ENCODE measurements around the gene HSD17B12. TPM values are rescaled to one million over a fixed set of nuclear protein-coding genes. Genes with fewer than 3 reads are reported as not detected.

HSD17B12 gene
- total and polyA plus RNA-seq, 2 donors (not counting 3 experiments of a cell fraction or from before 2014, with no cell fraction given) = 41.5 to 96.5 TPM

GRCh38 chr11:43842021-43842420 is 161.5 kb downstream of the HSD17B12 start:
- no peak for TF ChIP-seq POLR2AphosphoS5 (IDR thresholded peaks at IDR 0.05; ENCODE audit: insufficient read depth, low read depth, low read length)
- TF ChIP-seq JUN (IDR thresholded peaks at IDR 0.05; ENCODE audit: borderline replicate concordance, insufficient read depth, insufficient read length, low read depth) = no peak
- no peak for TF ChIP-seq MYC (IDR thresholded peaks at IDR 0.05; ENCODE audit: low read depth, low read length)
- dilution Hi-C loops (cut with MboI; ENCODE audit: extremely low pct_ligation_motif_present, low sequenced_read_pairs) = no loop called here
- ChIA-PET POLR2A (no interaction called here), CTCF (interaction anchor here (1.0 to 3.6 kb wide), 4 partner anchors 9 to 16 kb away, joined by 3 to 27 read pairs (median 10); no protein-coding TSS in a partner anchor)
- H3K27ac ChIP-seq (ENCODE audit: insufficient read depth, low read depth, low read length) = no peak overlapping the region
- H3K4me3 ChIP-seq (replicated peaks in 1 of 3; ENCODE audit: insufficient read depth in 1 of 3, low read depth in 1 of 3, low read length in 3 of 3) = no peak overlapping the region
- H3K27me3 ChIP-seq (ENCODE audit: control insufficient read depth in 2 of 2, insufficient read depth in 2 of 2, low read length in 2 of 2) = no peaks in the 10 kb centered on the region
- no peak overlapping the region for H3K9ac ChIP-seq (replicated peaks; ENCODE audit: extremely low read depth, insufficient read depth, low read length)
- DNase-seq (ENCODE audit: low read depth, low spot score) = no peak
- BruUV-seq (replicated peaks) = no TSS peak
- H4K20me1 ChIP-seq (replicated peaks; ENCODE audit: control insufficient read depth, extremely low read depth, insufficient read depth, low read length) = no peaks in the 10 kb centered on the region
- no peaks in the 10 kb centered on the region for H3K79me2 ChIP-seq (ENCODE audit: control insufficient read depth, insufficient read depth, low read length)
- intact Hi-C loops (cut with micrococcal nuclease) = no loop called here
- H3K9me3 ChIP-seq (replicated peaks; ENCODE audit: control insufficient read depth, insufficient read depth, low read length) = no peaks in the 10 kb centered on the region
- H3K36me3 ChIP-seq (ENCODE audit: control insufficient read depth in 2 of 2, extremely low read depth in 1 of 2, insufficient read depth in 2 of 2, low read length in 2 of 2) = peaks cover 2 to 9% of the 10 kb centered on the region in 2 experiments
- no peaks in the 10 kb centered on the region for H3K4me1 ChIP-seq (ENCODE audit: control insufficient read depth, extremely low read depth, insufficient read depth, low read length)
- H2AFZ ChIP-seq (ENCODE audit: low read depth, low read length) = no peak overlapping the region
- no peak for FAIRE-seq
- H3K9me1 ChIP-seq (replicated peaks; ENCODE audit: control insufficient read depth, extremely low read depth, insufficient read depth, low read length) = no peaks in the 10 kb centered on the region
- no peak overlapping the region for H3K4me2 ChIP-seq (ENCODE audit: insufficient read depth, low read length)

DNA sequence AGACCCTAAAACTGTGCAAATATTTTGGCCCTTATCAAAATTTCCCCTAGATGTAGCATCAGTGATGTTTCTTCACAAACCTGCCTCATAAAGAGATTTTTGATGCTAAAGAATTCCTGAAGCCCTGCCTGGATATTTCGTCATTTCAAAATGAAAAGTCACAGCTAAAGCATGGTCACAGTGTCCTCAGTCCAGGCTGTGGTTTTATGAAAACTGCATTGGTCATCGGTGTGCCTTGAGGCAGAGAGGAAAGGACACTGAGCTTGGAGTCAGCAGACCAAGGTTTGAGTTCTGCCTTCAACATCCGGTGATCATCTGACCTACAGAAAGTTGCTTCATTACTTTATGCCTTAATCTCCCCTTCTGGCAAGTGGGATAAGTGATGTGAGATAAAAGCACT is 165.3 kb downstream of the HSD17B12 start:
- H3K9ac ChIP-seq (replicated peaks; ENCODE audit: extremely low read depth, insufficient read depth, low read length) = no peak overlapping the region
- no peaks in the 10 kb centered on the region for H3K4me1 ChIP-seq (ENCODE audit: control insufficient read depth, extremely low read depth, insufficient read depth, low read length)
- H3K4me3 ChIP-seq (replicated peaks in 1 of 3; ENCODE audit: insufficient read depth in 1 of 3, low read depth in 1 of 3, low read length in 3 of 3) = no peak overlapping the region
- no peaks in the 10 kb centered on the region for H3K27me3 ChIP-seq (ENCODE audit: control insufficient read depth in 2 of 2, insufficient read depth in 2 of 2, low read length in 2 of 2)
- ChIA-PET CTCF (no interaction called here), POLR2A (no interaction called here)
- TF ChIP-seq EZH2 (IDR thresholded peaks at IDR 0.05; ENCODE audit: borderline replicate concordance, low read depth, low read length, severe bottlenecking) (no peak), GATA2 (IDR thresholded peaks at IDR 0.05; ENCODE audit: insufficient read depth, insufficient read length, low read depth, low read length) (no peak), FOS (IDR thresholded peaks at IDR 0.05; ENCODE audit: borderline replicate concordance, insufficient read depth, low read length) (no peak), JUN (IDR thresholded peaks at IDR 0.05; ENCODE audit: borderline replicate concordance, insufficient read depth, insufficient read length, low read depth) (no peak)
- no peaks in the 10 kb centered on the region for H3K9me3 ChIP-seq (replicated peaks; ENCODE audit: control insufficient read depth, insufficient read depth, low read length)
- FAIRE-seq (no peak), DNase-seq (ENCODE audit: low read depth, low spot score) (no peak)
- intact Hi-C loops (cut with micrococcal nuclease) (no loop called here), dilution Hi-C loops (cut with MboI; ENCODE audit: extremely low pct_ligation_motif_present, low sequenced_read_pairs) (no loop called here)
- peaks cover 2 to 4% of the 10 kb centered on the region in 2 experiments for H3K36me3 ChIP-seq (ENCODE audit: control insufficient read depth in 2 of 2, extremely low read depth in 1 of 2, insufficient read depth in 2 of 2, low read length in 2 of 2)
- H3K27ac ChIP-seq (ENCODE audit: insufficient read depth, low read depth, low read length) = no peak overlapping the region
- no peak overlapping the region for H3K4me2 ChIP-seq (ENCODE audit: insufficient read depth, low read length)
- BruUV-seq (replicated peaks) = no TSS peak
- H4K20me1 ChIP-seq (replicated peaks; ENCODE audit: control insufficient read depth, extremely low read depth, insufficient read depth, low read length) = no peaks in the 10 kb centered on the region
- H2AFZ ChIP-seq (ENCODE audit: low read depth, low read length) = no peak overlapping the region
- H3K9me1 ChIP-seq (replicated peaks; ENCODE audit: control insufficient read depth, extremely low read depth, insufficient read depth, low read length) = no peaks in the 10 kb centered on the region
- no peaks in the 10 kb centered on the region for H3K79me2 ChIP-seq (ENCODE audit: control insufficient read depth, insufficient read depth, low read length)

All from endothelial cell of umbilical vein (primary cell).